Keratinocyte (primary cell): ENCODE data around the gene MISP. TPM values are rescaled to one million over a fixed set of nuclear protein-coding genes. Genes with fewer than 3 reads are reported as not detected.

Experiments used
- DNase-seq: peaks from one replicate; pipeline ENCODE4 v3.0.0-alpha.2; 2011; ENCODE audit warnings: low read depth, missing footprints, low spot score
- FAIRE-seq: peaks from 2 replicates; lab custom pipeline; 2011; peaks lifted over from hg19 to GRCh38; lab: Jason Lieb, UNC
- H2AFZ ChIP-seq: 2 replicates; pipeline ENCODE4 v1.6.0; 2012; ENCODE audit warnings: low read length, control low read depth, inconsistent platforms; ENCODE audit not compliant: control insufficient read depth
- H3K27ac ChIP-seq: 2 replicates; pipeline ENCODE4 v1.5.1; 2011; ENCODE audit warnings: low read length; ENCODE audit not compliant: control insufficient read depth, insufficient read depth
- H3K27me3 ChIP-seq: 3 replicates; pipeline ENCODE4 v1.6.0; 2011; ENCODE audit warnings: low read length; ENCODE audit not compliant: control insufficient read depth, insufficient read depth; ENCODE audit errors: extremely low read depth
- H3K36me3 ChIP-seq, 2 experiments: 2 replicates in 1 of 2; 3 replicates in 1 of 2; pipeline ENCODE4 v1.5.1; 2011; ENCODE audit warnings: low read length in 2 of 2, mild to moderate bottlenecking in 1 of 2; ENCODE audit not compliant: control insufficient read depth in 2 of 2, insufficient read depth in 2 of 2; ENCODE audit errors: extremely low read depth in 1 of 2
- H3K4me1 ChIP-seq: 3 replicates; pipeline ENCODE4 v1.5.1; 2011; ENCODE audit warnings: low read length; ENCODE audit not compliant: control insufficient read depth, insufficient read depth; ENCODE audit errors: extremely low read depth
- H3K4me2 ChIP-seq: 3 replicates; pipeline ENCODE4 v1.6.0; 2011; ENCODE audit warnings: low read depth, low read length; ENCODE audit not compliant: control insufficient read depth, insufficient read depth; ENCODE audit errors: extremely low read depth
- H3K4me3 ChIP-seq, 3 experiments: fragments of 200-600 bp in 1 of 3; sonication (generic) in 1 of 3; 2 replicates in 2 of 3; 3 replicates in 1 of 3; pipeline ENCODE4 v1.5.1; 2011 to 2016; ENCODE audit warnings: low read length in 3 of 3, mild to moderate bottlenecking in 3 of 3, control low read depth in 2 of 3, inconsistent platforms in 1 of 3, low read depth in 1 of 3, mixed read lengths in 1 of 3, mixed run types in 1 of 3, moderate library complexity in 1 of 3; ENCODE audit not compliant: control insufficient read depth in 2 of 3, insufficient read depth in 2 of 3; ENCODE audit errors: extremely low read depth in 1 of 3
- H3K79me2 ChIP-seq: 2 replicates; pipeline ENCODE4 v1.6.0; 2012; ENCODE audit warnings: low read length; ENCODE audit not compliant: control insufficient read depth, insufficient read depth
- H3K9ac ChIP-seq: 3 replicates; pipeline ENCODE4 v1.6.0; 2011; ENCODE audit warnings: low read length; ENCODE audit not compliant: control insufficient read depth, insufficient read depth; ENCODE audit errors: extremely low read depth
- H3K9me1 ChIP-seq: 3 replicates; pipeline ENCODE4 v1.6.0; 2011; ENCODE audit warnings: low read length; ENCODE audit not compliant: control insufficient read depth, insufficient read depth; ENCODE audit errors: extremely low read depth
- H3K9me3 ChIP-seq: 2 replicates; pipeline ENCODE4 v1.5.1; 2012; ENCODE audit warnings: low read depth, low read length; ENCODE audit not compliant: control insufficient read depth
- H4K20me1 ChIP-seq: 3 replicates; pipeline ENCODE4 v1.6.0; 2011; ENCODE audit warnings: low read length; ENCODE audit not compliant: control insufficient read depth, insufficient read depth; ENCODE audit errors: extremely low read depth
- CTCF ChIP-seq, 3 experiments: IDR thresholded peaks in 1 of 3; conservative IDR thresholded peaks in 1 of 3; optimal IDR thresholded peaks in 1 of 3; 2 replicates in 2 of 3; 3 replicates in 1 of 3; pipeline versions ENCODE3 to v1.5.1; 2011; ENCODE audit warnings: low read length in 3 of 3, mild to moderate bottlenecking in 3 of 3, moderate library complexity in 2 of 3, control low read depth in 1 of 3, inconsistent platforms in 1 of 3; ENCODE audit not compliant: insufficient read depth in 2 of 3; ENCODE audit errors: extremely low read depth in 1 of 3
- EZH2 ChIP-seq: IDR thresholded peaks from one replicate; pipeline ENCODE4 v1.6.1; 2012; ENCODE audit warnings: inconsistent platforms, mild to moderate bottlenecking, low read length, moderate library complexity
- dilution Hi-C: fragments of 300-500 bp; cut with MboI; formaldehyde crosslinking; loops from one replicate; pipeline ENCODE4 v1.7.0; 2020; ENCODE audit warnings: low sequenced_read_pairs; ENCODE audit not compliant: extremely low pct_ligation_motif_present
- polyA plus RNA-seq, 5 experiments: library from polyadenylated mRNA; depleted of rRNA in 3 of 5; stranded (reverse) in 3 of 5; stranded (forward) in 1 of 5; unstranded in 1 of 5; fragments of >200 nt; gene quantifications; 1 replicate in 1 of 5; 2 replicates in 3 of 5; 3 replicates in 1 of 5; pipeline versions ENCODE4 v1.2.1 to v1.2.3, GENCODE V29; 2011 to 2012; ENCODE audit warnings: missing spikeins in 2 of 5, low read depth in 1 of 5, low replicate concordance in 1 of 5

Gene MISP
- polyA plus RNA-seq, 1 donor (not counting 4 experiments of a cell fraction or from before 2014, with no cell fraction given) = 17.5 TPM

- peaks cover 8% of the 10 kb centered on the region for H3K4me1 ChIP-seq
- DNase-seq (no peak), FAIRE-seq (no peak)
- no peak overlapping the region for H3K4me2 ChIP-seq
- no peaks in the 10 kb centered on the region for H3K27me3 ChIP-seq
- H4K20me1 ChIP-seq = peaks cover 4% of the 10 kb centered on the region
- H3K9ac ChIP-seq = no peak overlapping the region
- no peak overlapping the region for H3K4me3 ChIP-seq
- peaks cover 21% of the 10 kb centered on the region for H3K79me2 ChIP-seq
- H2AFZ ChIP-seq = no peak overlapping the region
- H3K36me3 ChIP-seq = peaks cover 11 to 19% of the 10 kb centered on the region in 2 experiments
- no peaks in the 10 kb centered on the region for H3K9me1 ChIP-seq
- H3K9me3 ChIP-seq = no peaks in the 10 kb centered on the region
- H3K27ac ChIP-seq = no peak overlapping the region
- dilution Hi-C loops = no loop called here
- no peak for TF ChIP-seq EZH2
- TF ChIP-seq CTCF (optimal IDR thresholded peaks at IDR 0.05 in 1 of 3, IDR thresholded peaks at IDR 0.05 in 1 of 3, conservative IDR thresholded peaks at IDR 0.05 in 1 of 3; ENCODE audit: extremely low read depth in 1 of 3, insufficient read depth in 2 of 3, low read length in 3 of 3) = no peak
Measured at GRCh38 chr19:754530-754929, 3.6 kb downstream of the MISP start.

- peaks cover 8% of the 10 kb centered on the region for H3K4me1 ChIP-seq
- H3K79me2 ChIP-seq = peaks cover 21% of the 10 kb centered on the region
- H3K9me3 ChIP-seq = no peaks in the 10 kb centered on the region
- H3K27me3 ChIP-seq = no peaks in the 10 kb centered on the region
- TF ChIP-seq EZH2 = no peak
- no peak for TF ChIP-seq CTCF (optimal IDR thresholded peaks at IDR 0.05 in 1 of 3, IDR thresholded peaks at IDR 0.05 in 1 of 3, conservative IDR thresholded peaks at IDR 0.05 in 1 of 3; ENCODE audit: extremely low read depth in 1 of 3, insufficient read depth in 2 of 3, low read length in 3 of 3)
- no peak overlapping the region for H3K9ac ChIP-seq
- FAIRE-seq (no peak), DNase-seq (no peak)
- peaks cover 4% of the 10 kb centered on the region for H4K20me1 ChIP-seq
- H3K4me2 ChIP-seq = no peak overlapping the region
- peaks cover 11 to 24% of the 10 kb centered on the region in 2 experiments for H3K36me3 ChIP-seq
- no peaks in the 10 kb centered on the region for H3K9me1 ChIP-seq
- H2AFZ ChIP-seq = no peak overlapping the region
- no peak overlapping the region for H3K27ac ChIP-seq
- no peak overlapping the region for H3K4me3 ChIP-seq
- dilution Hi-C loops = no loop called here
Measured at GRCh38 chr19:755063-755462, 4.2 kb downstream of the MISP start.
